Measurements from ENCODE around the gene PAK3.

The PAK3 gene

GRCh38 chrX:111133389-111133788, 37.4 kb downstream of the PAK3 start:
- no peak for DNase-seq (ENCODE audit: low spot score)

DNA sequence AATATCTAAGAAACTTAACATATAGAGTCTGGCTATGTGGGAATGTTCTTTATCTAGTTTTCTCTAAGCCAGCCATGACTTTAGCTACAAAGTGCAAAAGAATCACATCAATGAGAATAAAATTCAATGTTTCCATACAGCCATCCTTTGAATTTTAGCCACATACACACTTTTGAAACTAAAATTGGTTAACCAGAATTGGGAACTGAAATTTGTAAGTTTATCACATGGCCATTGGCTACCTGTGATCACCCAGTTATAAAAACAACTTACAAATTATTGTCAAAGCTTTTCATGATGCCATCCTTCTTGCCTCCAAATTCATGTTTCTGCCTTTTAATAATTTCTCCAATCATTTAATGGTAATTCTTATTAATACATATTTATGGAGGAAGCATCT, 49.9 kb downstream of the PAK3 start:
- DNase-seq (ENCODE audit: low spot score) = no peak

GRCh38 chrX:111151764-111152163, 55.8 kb downstream of the PAK3 start:
- no peak for DNase-seq (ENCODE audit: low spot score)

DNA sequence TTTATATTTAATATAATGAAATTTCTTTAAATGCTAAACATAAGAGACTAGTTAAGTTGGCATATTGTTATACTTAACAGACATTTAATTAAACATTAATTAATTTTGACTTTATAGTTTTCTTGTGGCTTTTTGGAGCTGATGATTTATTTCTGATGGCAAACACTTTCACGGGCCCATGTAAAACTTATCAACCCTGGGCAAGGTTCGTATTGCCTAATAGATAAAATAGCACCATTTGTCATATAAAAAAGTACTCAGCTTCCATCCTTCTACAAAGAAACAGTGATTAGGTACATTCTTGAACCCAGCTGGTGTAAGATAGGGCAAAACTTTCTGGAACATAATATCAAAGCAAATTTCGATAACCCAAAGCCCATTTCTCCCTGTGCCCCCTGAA, 63.2 kb downstream of the PAK3 start:
- no peak for DNase-seq (ENCODE audit: low spot score)

DNA sequence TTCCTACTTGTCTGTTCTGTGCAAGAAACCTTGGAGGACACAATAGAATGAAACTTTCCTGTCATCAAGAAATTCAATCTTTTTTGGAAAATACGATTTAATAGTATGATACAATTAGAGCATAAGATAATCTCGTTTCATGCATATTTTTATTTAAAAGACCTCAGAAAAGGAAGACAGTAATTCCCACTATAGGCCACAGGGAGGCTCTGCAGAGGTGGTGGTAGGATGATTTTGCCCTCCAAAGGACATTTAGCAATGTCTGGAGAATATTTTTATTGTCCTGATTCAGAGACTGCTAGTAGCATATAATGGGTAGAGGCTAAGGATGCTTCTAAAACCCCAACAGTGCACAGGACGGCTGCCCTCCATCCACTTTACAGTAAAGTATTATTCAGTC, 68.7 kb downstream of the PAK3 start:
- DNase-seq (ENCODE audit: low spot score) = peak; percentile 1

DNA sequence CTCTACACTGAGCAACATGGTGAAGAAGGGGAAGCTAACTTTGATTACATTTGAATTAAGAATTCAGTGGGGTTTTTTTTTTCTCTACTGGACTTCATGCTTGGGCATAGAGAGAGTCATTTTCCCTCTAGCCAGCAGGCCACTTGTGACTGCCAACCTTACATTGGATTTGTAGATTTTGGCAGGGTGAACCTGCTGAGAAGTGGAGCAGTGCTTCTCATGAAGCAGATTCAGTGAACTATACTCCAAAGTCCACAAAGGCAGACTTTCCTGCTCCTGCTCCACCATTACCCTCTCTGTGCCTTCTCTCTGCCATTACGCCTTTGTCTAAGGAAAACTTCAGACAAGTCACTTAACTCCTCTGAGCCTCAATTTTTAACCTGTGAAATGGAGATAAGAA, 69.9 kb downstream of the PAK3 start:
- DNase-seq (ENCODE audit: low spot score) = no peak

GRCh38 chrX:111167334-111167733, 71.3 kb downstream of the PAK3 start:
- no peak for DNase-seq (ENCODE audit: low spot score)

DNA sequence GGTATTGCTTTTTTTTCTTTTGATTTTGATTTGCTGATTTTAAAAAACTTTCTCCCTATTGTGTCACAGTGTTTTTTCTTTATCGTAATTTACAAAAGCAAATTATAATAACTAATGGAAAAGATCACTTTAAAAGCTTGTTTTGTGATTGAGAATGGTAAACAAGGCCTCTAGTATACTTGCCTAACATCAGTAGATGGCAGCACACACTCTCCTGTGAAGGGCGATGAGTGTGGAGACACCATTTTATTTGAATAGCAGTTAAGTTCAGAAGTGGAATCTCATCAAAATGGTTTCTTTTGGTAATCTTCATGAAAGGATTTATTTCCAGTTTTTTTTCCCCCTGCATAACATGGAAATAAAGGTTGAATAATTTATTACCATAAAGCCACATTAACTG, 72.3 kb downstream of the PAK3 start:
- DNase-seq (ENCODE audit: low spot score) = peak; percentile 1

- no peak for DNase-seq (ENCODE audit: low spot score)
These were observed 73.2 kb downstream of the PAK3 start for GRCh38 chrX:111169141-111169540.

DNA sequence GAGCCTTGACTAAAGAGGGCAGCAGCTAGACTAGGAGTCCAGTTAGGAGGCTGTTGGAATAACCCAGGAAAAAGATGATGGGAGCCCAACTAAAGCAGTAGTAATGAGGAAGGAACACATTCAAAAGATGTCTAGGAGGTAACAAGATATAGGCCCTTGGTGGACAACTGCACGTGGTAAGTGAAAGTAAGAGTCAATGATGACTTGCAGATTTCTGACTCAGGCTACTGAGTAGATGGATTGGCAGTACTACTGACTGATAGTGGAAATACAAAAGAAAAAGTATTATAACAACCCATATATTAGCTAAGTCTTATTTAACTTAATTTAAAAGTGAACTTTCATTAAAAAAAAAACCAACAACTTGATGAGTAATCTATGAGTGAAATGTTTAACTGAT, 74.0 kb downstream of the PAK3 start:
- no peak for DNase-seq (ENCODE audit: low spot score)

- no peak for DNase-seq (ENCODE audit: low spot score)
These were observed 84.8 kb downstream of the PAK3 start for GRCh38 chrX:111180750-111181240.

DNA sequence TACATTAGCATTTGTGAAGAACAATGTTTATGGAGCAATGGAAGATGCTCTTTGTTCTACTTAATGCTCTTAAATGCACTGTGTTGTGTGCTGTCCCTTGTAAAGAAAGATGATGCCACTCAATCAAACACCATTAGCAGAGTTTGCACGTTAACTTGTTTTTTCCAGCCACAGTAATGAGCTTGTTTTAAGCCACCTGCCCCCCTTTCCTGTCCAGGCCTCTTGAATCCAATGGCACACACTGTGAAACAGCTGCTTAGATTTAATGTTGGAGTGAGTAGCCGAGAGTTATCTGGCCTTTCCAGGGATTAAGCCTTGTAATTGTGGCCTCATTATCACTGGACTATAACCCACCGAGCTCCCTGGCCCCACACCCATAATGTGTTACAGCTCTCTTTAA, 86.0 kb downstream of the PAK3 start:
- no peak for DNase-seq (ENCODE audit: low spot score)

DNA sequence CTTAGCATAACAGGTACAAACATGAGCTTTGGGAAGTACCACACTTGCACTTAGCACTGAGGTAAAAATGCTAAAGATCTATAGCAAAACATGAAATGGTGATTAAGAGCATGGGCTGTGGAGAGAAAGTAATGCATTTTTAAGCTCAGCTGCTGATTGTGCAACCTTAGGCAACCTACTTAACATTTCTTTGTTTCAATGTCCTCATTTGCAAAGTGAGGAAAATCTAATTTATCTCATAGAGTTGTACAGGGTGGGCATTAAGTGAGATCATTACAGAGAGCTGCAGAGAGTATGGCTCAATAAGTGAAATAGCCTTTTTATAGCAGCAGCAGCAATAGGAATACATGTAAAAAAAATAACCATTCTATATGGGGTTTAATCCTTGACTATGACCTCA, 87.0 kb downstream of the PAK3 start:
- DNase-seq (ENCODE audit: low spot score) = no peak

GRCh38 chrX:111191598-111191997, 95.6 kb downstream of the PAK3 start:
- DNase-seq (ENCODE audit: low spot score) = no peak

GRCh38 chrX:111199505-111199904, 103.5 kb downstream of the PAK3 start:
- DNase-seq (ENCODE audit: low spot score) = no peak

GRCh38 chrX:111200327-111200726, 104.3 kb downstream of the PAK3 start:
- DNase-seq (ENCODE audit: low spot score) = no peak

DNA sequence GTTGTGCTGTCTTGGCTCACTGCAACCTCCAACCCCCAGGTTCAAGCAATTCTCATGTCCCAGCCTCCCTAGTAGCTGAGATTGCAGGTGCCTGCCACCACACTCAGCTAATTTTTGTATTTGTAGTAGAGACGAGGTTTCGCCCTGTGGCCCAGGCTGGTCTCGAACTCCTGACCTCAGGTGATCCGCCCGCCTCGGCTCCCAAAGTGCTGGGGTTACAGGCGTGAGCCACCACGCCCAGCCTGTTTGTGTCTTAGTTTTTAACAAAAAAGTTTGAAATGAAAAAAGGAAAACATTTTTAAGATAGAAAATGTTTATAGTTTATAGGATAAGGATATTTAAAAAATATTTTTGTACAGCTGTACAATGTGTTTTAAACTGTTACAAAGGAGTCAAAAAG, 111.9 kb downstream of the PAK3 start:
- DNase-seq (ENCODE audit: low spot score) = no peak

- no peak for DNase-seq (ENCODE audit: low spot score)
These were observed 120.4 kb downstream of the PAK3 start for GRCh38 chrX:111216293-111216801.

DNA sequence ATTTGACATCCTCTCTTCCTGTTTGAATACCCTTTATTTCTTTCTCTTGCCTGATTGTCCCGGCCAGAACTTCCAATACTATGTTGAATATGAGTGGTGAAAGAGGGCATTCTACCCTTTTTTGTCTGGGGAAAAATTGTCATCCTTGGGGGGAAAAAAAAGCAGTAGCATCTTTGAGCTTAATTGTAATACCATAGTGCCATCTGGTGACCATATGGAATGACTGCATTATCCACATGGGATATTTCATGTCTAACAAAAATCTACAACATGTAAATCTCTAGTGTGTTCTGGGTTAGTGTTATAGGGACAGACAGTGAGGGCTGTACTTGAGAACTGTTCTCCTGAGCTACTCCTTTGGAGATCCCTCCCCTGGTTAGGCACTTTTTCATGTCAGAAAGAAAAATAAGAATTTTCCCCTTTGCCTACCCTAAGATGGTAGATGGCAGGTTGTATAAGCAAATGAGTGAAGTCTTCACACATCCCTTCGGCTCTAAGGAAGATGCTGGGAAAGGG, 148.3 kb downstream of the PAK3 start:
- DNase-seq (ENCODE audit: low spot score) = peak; percentile 2

GRCh38 chrX:111254896-111255693, 159.1 kb downstream of the PAK3 start:
- DNase-seq (ENCODE audit: low spot score) = no peak

GRCh38 chrX:111257733-111258132, 161.7 kb downstream of the PAK3 start:
- DNase-seq (ENCODE audit: low spot score) = no peak

GRCh38 chrX:111259559-111259958, 163.6 kb downstream of the PAK3 start:
- DNase-seq (ENCODE audit: low spot score) = no peak

DNA sequence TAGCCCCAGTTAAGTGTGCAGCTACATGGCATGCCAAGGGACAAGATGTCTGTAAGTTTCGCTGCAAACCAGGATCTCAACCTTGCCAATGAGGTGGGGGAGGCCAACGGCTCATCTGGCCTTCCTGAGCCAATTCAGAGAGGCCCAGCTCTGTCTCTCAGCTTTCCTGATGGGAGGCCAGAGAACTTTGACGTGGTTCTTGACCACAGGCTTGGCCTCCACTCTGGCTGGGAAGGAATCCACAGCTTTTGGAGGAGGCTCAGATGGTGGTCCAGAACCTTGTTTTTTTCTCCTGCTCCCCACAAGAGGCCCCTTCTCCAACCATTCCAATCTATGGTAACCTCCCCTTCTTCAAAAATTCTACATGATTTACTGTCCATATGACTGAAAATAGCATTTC, 164.5 kb downstream of the PAK3 start:
- no peak for DNase-seq (ENCODE audit: low spot score)

DNA sequence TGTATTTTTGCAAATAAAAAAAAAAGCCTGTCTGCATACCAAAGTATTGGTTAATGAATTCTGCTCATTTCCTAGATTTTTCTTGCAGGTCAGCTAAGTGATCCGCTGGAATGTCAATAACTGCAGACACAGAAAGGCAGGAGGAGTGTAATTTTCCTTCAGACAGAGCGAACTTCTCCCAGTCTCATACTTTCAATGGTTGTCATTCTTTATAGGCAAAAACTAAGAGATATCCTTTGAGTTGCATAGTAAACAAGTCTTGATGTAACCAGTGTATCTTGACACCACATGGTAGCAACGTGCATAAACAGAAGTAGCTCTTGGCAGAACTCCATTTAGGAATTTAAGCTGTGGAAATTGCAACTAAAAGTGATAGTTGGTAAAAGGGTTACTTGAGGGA, 166.1 kb downstream of the PAK3 start:
- no peak for DNase-seq (ENCODE audit: low spot score)
